Calu3 (cell line): Measurements from ENCODE around the gene SEPTIN5. TPM values are rescaled to one million over a fixed set of nuclear protein-coding genes. Genes with fewer than 3 reads are reported as not detected.

Source experiments
- BruUV-seq: library from RNA; stranded (reverse); fragments of 400-500 nt; replicated peaks from 2 replicates; lab custom pipeline; 2021; lab: Mats Ljungman, UMichigan
- CTCF ChIA-PET: fragments of 300-600 bp; sonication (Branson Sonifier 250); formaldehyde crosslinking; loops from one replicate; lab custom pipeline; 2022; ENCODE audit warnings: antibody characterized with exemption; lab: Charles Lee
- DNase-seq: peaks from one replicate; pipeline ENCODE4 v3.0.0; 2022
- H3K27ac Mint-ChIP-seq: one replicate; pipeline ENCODE4 v1.8.0; 2022; ENCODE audit warnings: mixed read lengths; ENCODE audit not compliant: unreplicated experiment
- H3K27me3 Mint-ChIP-seq: one replicate; pipeline ENCODE4 v1.8.0; 2022; ENCODE audit warnings: mixed read lengths; ENCODE audit not compliant: unreplicated experiment
- H3K36me3 Mint-ChIP-seq: one replicate; pipeline ENCODE4 v1.8.0; 2022; ENCODE audit warnings: mild to moderate bottlenecking, moderate library complexity, mixed read lengths; ENCODE audit not compliant: insufficient read depth, unreplicated experiment
- H3K4me1 Mint-ChIP-seq: one replicate; pipeline ENCODE4 v1.8.0; 2022; ENCODE audit warnings: mild to moderate bottlenecking, low read depth, mixed read lengths; ENCODE audit not compliant: unreplicated experiment
- H3K4me3 Mint-ChIP-seq: one replicate; pipeline ENCODE4 v1.8.0; 2022; ENCODE audit warnings: mild to moderate bottlenecking, low read depth, moderate library complexity, mixed read lengths; ENCODE audit not compliant: unreplicated experiment
- H3K9me3 Mint-ChIP-seq: one replicate; pipeline ENCODE4 v1.8.0; 2022; ENCODE audit warnings: low read depth, mixed read lengths; ENCODE audit not compliant: unreplicated experiment
- CTCF ChIP-seq: fragments of 200-600 bp; IDR thresholded peaks from one replicate; pipeline ENCODE4 v1.8.0; 2022; ENCODE audit warnings: antibody characterized with exemption; ENCODE audit not compliant: unreplicated experiment
- intact Hi-C: fragments of 100-400 bp; cut with micrococcal nuclease; formaldehyde crosslinking; loops from one replicate; pipeline ENCODE4 v1.10.0; 2022; ENCODE audit not compliant: unreplicated experiment
- total RNA-seq: library from RNA; stranded (reverse); gene quantifications from 2 replicates; pipeline ENCODE4 v1.2.3, GENCODE V29; 2022

SEPTIN5 gene
- total RNA-seq, 1 experiment from 2014 or later = 3.3 TPM

DNA sequence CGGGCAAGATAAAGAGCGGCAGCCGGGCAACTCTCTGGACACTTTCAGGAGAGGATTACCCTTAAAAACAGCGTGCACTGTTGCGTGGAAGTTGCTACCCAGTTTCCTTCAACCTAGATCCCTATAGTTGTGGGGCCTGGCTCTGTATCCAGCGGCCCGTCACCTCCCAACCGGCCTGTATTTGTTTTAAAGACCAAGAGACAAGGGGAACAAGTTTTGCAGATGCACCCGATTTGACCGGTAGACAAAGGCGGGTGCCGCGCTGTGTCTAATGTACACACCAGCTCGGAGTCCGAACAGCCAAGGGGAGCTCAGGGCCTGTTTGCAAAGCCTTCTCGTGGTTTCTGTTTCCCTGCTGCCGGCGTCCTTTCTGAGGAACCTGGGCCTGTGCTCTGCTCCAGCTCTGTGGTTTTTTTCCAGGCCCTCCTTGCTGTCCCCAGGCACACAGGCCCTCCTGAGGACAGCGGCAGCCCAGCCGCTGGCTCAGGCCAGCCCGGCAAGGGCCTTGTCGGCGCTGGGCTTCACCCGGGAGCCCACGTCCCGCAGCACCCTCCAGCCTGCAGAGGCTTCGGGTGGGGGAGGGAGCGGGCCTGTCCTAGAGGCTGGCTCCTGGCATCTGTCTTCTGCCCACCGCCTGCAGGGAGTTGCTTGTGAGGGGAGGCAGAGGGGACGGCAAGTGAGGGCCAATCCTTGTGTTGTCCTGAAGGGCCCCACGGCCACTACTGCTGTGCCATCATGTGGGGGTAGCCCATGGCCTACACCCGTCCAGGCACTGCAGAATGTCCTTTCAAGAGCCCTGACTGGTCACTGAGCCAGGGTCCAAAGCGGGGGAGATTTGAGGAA is 47.6 kb downstream of the SEPTIN5 start:
- intact Hi-C loops = no loop called here
- no TSS peak for BruUV-seq
- peaks cover 84% of the 10 kb centered on the region for H3K27me3 Mint-ChIP-seq
- CTCF ChIA-PET = no interaction called here
- no peaks in the 10 kb centered on the region for H3K9me3 Mint-ChIP-seq
- H3K4me1 Mint-ChIP-seq = peaks cover 13% of the 10 kb centered on the region
- peaks cover 4% of the 10 kb centered on the region for H3K36me3 Mint-ChIP-seq
- no peak for DNase-seq
- TF ChIP-seq CTCF = no peak
- no peak overlapping the region for H3K4me3 Mint-ChIP-seq
- H3K27ac Mint-ChIP-seq = no peak overlapping the region

GRCh38 chr22:19762568-19763457 is 48.5 kb downstream of the SEPTIN5 start:
- no peaks in the 10 kb centered on the region for H3K9me3 Mint-ChIP-seq
- no peak overlapping the region for H3K27ac Mint-ChIP-seq
- peaks cover 4% of the 10 kb centered on the region for H3K36me3 Mint-ChIP-seq
- peaks cover 13% of the 10 kb centered on the region for H3K4me1 Mint-ChIP-seq
- peaks cover 84% of the 10 kb centered on the region for H3K27me3 Mint-ChIP-seq
- no TSS peak for BruUV-seq
- H3K4me3 Mint-ChIP-seq = no peak overlapping the region
- intact Hi-C loops = no loop called here
- CTCF ChIA-PET = interaction anchor here (0.6 kb wide), 1 partner anchor 448 kb away, joined by 3 read pairs; no protein-coding TSS in a partner anchor
- no peak for DNase-seq
- no peak for TF ChIP-seq CTCF

DNA sequence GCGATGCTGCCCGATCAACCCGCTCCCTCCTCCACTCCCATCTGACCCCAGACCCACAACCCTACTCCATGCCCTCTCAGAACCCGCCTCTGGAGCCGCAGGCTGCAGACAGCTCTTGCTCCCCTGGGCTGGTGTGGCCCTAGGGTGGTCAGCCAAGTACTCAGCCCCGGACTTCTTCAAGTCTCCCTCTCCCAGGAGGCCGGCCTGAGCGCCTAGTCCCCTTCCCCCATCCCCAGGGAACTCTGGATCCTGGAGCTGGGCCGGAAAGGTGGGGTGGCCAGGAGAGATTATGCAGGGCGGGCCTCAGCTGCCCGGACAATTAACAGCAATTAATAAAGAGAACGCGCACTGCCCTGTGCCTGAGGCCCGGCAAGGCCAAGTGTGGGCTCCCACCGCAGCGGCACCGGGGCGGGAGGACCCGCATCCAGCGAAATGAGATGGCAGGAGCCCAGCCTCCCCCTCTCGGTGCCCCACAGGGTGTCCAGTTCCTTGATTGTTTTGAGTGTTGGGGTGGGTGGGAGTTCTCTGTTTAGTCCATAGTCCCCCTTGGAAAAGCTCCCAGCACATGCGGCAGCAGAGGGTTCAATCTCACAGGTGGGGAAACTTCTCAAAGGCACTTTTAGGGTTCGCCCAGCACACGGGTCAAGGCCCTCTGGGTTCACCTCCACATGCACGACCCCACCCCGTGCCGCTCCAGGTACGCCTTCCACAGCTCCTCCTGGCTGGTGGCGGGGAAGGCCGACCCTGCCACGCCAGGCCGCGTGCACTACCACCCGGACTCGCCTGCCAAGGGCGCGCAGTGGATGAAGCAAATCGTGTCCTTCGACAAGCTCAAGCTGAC is 49.4 kb downstream of the SEPTIN5 start:
- H3K4me1 Mint-ChIP-seq = peaks cover 13% of the 10 kb centered on the region
- CTCF ChIA-PET = interaction anchor here (0.6 to 1.1 kb wide), 2 partner anchors 10 to 449 kb away, joined by 3 read pairs; no protein-coding TSS in a partner anchor
- no TSS peak for BruUV-seq

More for the DNA sequence above, 49.4 kb downstream of the SEPTIN5 start:
- no peak for TF ChIP-seq CTCF
- no peaks in the 10 kb centered on the region for H3K9me3 Mint-ChIP-seq
- H3K36me3 Mint-ChIP-seq = peaks cover 4% of the 10 kb centered on the region
- H3K4me3 Mint-ChIP-seq = no peak overlapping the region
- no peak overlapping the region for H3K27ac Mint-ChIP-seq
- DNase-seq = no peak
- intact Hi-C loops = no loop called here
- peaks cover 79% of the 10 kb centered on the region for H3K27me3 Mint-ChIP-seq
